Measurements from ENCODE around the gene USP27X.

Gene USP27X

GRCh38 chrX:49846522-49846921, 32.8 kb upstream of the USP27X start:
- H3K4me3 ChIP-seq (ENCODE audit: low read depth, low read length) = no peak overlapping the region
- TF ChIP-seq, protein P1, sequence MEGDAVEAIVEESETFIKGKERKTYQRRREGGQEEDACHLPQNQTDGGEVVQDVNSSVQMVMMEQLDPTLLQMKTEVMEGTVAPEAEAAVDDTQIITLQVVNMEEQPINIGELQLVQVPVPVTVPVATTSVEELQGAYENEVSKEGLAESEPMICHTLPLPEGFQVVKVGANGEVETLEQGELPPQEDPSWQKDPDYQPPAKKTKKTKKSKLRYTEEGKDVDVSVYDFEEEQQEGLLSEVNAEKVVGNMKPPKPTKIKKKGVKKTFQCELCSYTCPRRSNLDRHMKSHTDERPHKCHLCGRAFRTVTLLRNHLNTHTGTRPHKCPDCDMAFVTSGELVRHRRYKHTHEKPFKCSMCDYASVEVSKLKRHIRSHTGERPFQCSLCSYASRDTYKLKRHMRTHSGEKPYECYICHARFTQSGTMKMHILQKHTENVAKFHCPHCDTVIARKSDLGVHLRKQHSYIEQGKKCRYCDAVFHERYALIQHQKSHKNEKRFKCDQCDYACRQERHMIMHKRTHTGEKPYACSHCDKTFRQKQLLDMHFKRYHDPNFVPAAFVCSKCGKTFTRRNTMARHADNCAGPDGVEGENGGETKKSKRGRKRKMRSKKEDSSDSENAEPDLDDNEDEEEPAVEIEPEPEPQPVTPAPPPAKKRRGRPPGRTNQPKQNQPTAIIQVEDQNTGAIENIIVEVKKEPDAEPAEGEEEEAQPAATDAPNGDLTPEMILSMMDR (IDR thresholded peaks at IDR 0.05; ENCODE audit: borderline replicate concordance, insufficient read depth, low read depth, low read length) = no peak

GRCh38 chrX:49848275-49848674, 31.0 kb upstream of the USP27X start:
- TF ChIP-seq, protein P1 (IDR thresholded peaks at IDR 0.05; ENCODE audit: borderline replicate concordance, insufficient read depth, low read depth, low read length) = no peak
- H3K4me3 ChIP-seq (ENCODE audit: low read depth, low read length) = no peak overlapping the region

- no peak overlapping the region for H3K4me3 ChIP-seq (ENCODE audit: low read depth, low read length)
- TF ChIP-seq, protein P1 (IDR thresholded peaks at IDR 0.05; ENCODE audit: borderline replicate concordance, insufficient read depth, low read depth, low read length) = no peak
These were observed 29.3 kb upstream of the USP27X start for GRCh38 chrX:49850028-49850427.

DNA sequence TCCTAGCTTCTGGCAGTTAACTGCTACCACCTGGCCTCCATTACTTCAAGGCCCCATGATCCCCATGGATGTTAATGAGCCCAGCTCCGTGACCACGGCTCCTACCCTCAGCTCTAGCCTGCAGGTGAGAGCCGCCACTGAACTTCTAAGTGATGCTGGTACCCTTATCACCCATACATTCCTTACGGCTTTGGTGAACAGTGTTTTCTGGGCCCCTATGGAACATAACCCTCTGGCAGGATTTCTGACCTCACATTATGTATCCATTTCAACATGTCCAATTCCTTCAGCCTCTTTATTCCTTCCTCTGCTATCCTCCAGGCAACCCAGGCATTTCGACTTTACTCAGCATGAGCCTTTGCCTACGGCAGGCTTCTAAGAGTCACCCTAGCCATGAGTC, 25.6 kb upstream of the USP27X start:
- H3K4me3 ChIP-seq (ENCODE audit: low read depth, low read length) = no peak overlapping the region
- TF ChIP-seq, protein P1 (IDR thresholded peaks at IDR 0.05; ENCODE audit: borderline replicate concordance, insufficient read depth, low read depth, low read length) = no peak

- no peak overlapping the region for H3K4me3 ChIP-seq (ENCODE audit: low read depth, low read length)
- TF ChIP-seq, protein P1 (IDR thresholded peaks at IDR 0.05; ENCODE audit: borderline replicate concordance, insufficient read depth, low read depth, low read length) = no peak
These were observed 22.5 kb upstream of the USP27X start for GRCh38 chrX:49856819-49857218.

DNA sequence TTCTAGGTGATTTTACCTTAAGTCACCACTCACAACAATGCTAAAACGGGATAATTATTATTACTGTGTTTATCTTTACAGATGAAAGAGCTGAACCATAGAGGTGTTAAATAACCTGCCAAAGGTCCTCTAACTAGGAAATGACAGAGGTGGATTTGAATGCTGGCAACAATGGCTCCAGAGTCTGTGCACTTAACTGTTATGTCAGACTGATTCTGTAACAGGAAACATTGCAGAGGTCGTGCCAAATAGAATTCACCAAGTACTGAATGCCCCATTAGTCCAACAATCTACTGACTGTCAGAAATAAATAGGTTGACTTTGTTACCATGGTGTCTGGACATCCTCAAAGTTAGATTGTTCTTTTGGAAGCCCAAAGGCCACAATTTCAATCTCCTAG, 20.9 kb upstream of the USP27X start:
- H3K4me3 ChIP-seq (ENCODE audit: low read depth, low read length) = no peak overlapping the region
- TF ChIP-seq, protein P1 (IDR thresholded peaks at IDR 0.05; ENCODE audit: borderline replicate concordance, insufficient read depth, low read depth, low read length) = no peak

GRCh38 chrX:49859491-49859890, 19.8 kb upstream of the USP27X start:
- H3K4me3 ChIP-seq (ENCODE audit: low read depth, low read length) = no peak overlapping the region

More at GRCh38 chrX:49859491-49859890, 19.8 kb upstream of the USP27X start:
- TF ChIP-seq, protein P1 (IDR thresholded peaks at IDR 0.05; ENCODE audit: borderline replicate concordance, insufficient read depth, low read depth, low read length) = no peak
